GM19193 (cell line): ENCODE results near the gene BOD1L1.

ENCODE experiments used
- POLR2A ChIP-seq: IDR thresholded peaks from 4 replicates; pipeline ENCODE4 v1.6.1; 2011; ENCODE audit not compliant: insufficient read depth, insufficient read length; ENCODE audit errors: extremely low read depth

Gene BOD1L1

GRCh38 chr4:13548059-13548983, 79.2 kb downstream of the BOD1L1 start:
- no peak for TF ChIP-seq POLR2A

- no peak for TF ChIP-seq POLR2A
Observed at GRCh38 chr4:13547485-13548041, 80.0 kb downstream of the BOD1L1 start.

- no peak for TF ChIP-seq POLR2A
Observed at GRCh38 chr4:13546941-13547484, 80.5 kb downstream of the BOD1L1 start.

- TF ChIP-seq POLR2A = no peak
Observed at GRCh38 chr4:13546142-13546940, 81.2 kb downstream of the BOD1L1 start.

- no peak for TF ChIP-seq POLR2A
Observed at GRCh38 chr4:13545394-13545808, 82.1 kb downstream of the BOD1L1 start.

- TF ChIP-seq POLR2A = no peak
Observed at GRCh38 chr4:13544606-13545393, 82.7 kb downstream of the BOD1L1 start.

- TF ChIP-seq POLR2A = no peak
Observed at GRCh38 chr4:13543839-13544605, 83.5 kb downstream of the BOD1L1 start, which contains the start of gene NKX3-2. Gene NKX3-2, minus strand, starts transcription at chr4:13544508. Its CDS starts 94 bp downstream, at chr4:13544414.

GRCh38 chr4:13543032-13543838, 84.3 kb downstream of the BOD1L1 start:
- no peak for TF ChIP-seq POLR2A

- TF ChIP-seq POLR2A = no peak
Observed at GRCh38 chr4:13542577-13543031, 84.9 kb downstream of the BOD1L1 start.

GRCh38 chr4:13541720-13542576, 85.6 kb downstream of the BOD1L1 start:
- no peak for TF ChIP-seq POLR2A

- no peak for TF ChIP-seq POLR2A
Observed at GRCh38 chr4:13541176-13541604, 86.3 kb downstream of the BOD1L1 start.

- no peak for TF ChIP-seq POLR2A
Observed at GRCh38 chr4:13540446-13541175, 86.9 kb downstream of the BOD1L1 start.
